ENCODE data around the gene GPR22. TPM values are rescaled to one million over a fixed set of nuclear protein-coding genes. Genes with fewer than 3 reads are reported as not detected.

GPR22 gene
- total RNA-seq, 4 donors from 2014 or later = not detected

GRCh38 chr7:107474104-107474521 is 4.3 kb downstream of the GPR22 start:
- no peak for TF ChIP-seq CTCF (IDR thresholded peaks at IDR 0.05)
- no peak for TF ChIP-seq POLR2A (IDR thresholded peaks at IDR 0.05)
- Histone ChIP-seq H3K4me1 (no peaks in the 10 kb centered on the region), H3K36me3 (no peaks in the 10 kb centered on the region), H3K4me3 (no peak overlapping the region), H3K27me3 (no peaks in the 10 kb centered on the region), H3K27ac (no peak overlapping the region), H3K9me3 (no peaks in the 10 kb centered on the region)
- 84 to 92% methylated on average over 5 of the region's 5 CpGs for WGBS, 2 donors
- no peak for DNase-seq
- intact Hi-C loops (cut with DNase I) = no loop called here

GRCh38 chr7:107479303-107479702 is 9.4 kb downstream of the GPR22 start:
- no peaks in the 10 kb centered on the region for H3K9me3 ChIP-seq
- WGBS, 2 donors = 84 to 87% methylated on average over 2 of the region's 2 CpGs
- no peak overlapping the region for H3K4me3 ChIP-seq
- DNase-seq = no peak
- no peaks in the 10 kb centered on the region for H3K27me3 ChIP-seq
- intact Hi-C loops (cut with DNase I) = no loop called here
- H3K36me3 ChIP-seq = no peaks in the 10 kb centered on the region
- no peaks in the 10 kb centered on the region for H3K4me1 ChIP-seq
- TF ChIP-seq POLR2A (IDR thresholded peaks at IDR 0.05) (no peak), CTCF (IDR thresholded peaks at IDR 0.05) (no peak)
- no peak overlapping the region for H3K27ac ChIP-seq

GRCh38 chr7:107480932-107481331 is 11.1 kb downstream of the GPR22 start:
- DNase-seq = no peak
- Histone ChIP-seq H3K27me3 (no peaks in the 10 kb centered on the region), H3K9me3 (no peaks in the 10 kb centered on the region), H3K27ac (no peak overlapping the region), H3K4me3 (no peak overlapping the region), H3K36me3 (no peaks in the 10 kb centered on the region), H3K4me1 (no peaks in the 10 kb centered on the region)
- intact Hi-C loops (cut with DNase I) = no loop called here
- TF ChIP-seq CTCF (IDR thresholded peaks at IDR 0.05) = no peak
- TF ChIP-seq POLR2A (IDR thresholded peaks at IDR 0.05) = no peak
- WGBS, 2 donors = 88 to 89% methylated on average over 3 of the region's 3 CpGs

GRCh38 chr7:107482571-107482970 is 12.7 kb downstream of the GPR22 start:
- Histone ChIP-seq H3K4me1 (no peaks in the 10 kb centered on the region), H3K4me3 (no peak overlapping the region), H3K36me3 (no peaks in the 10 kb centered on the region), H3K27ac (no peak overlapping the region), H3K27me3 (no peaks in the 10 kb centered on the region), H3K9me3 (no peaks in the 10 kb centered on the region)
- intact Hi-C loops (cut with DNase I) = no loop called here
- WGBS, 2 donors = 95 to 97% methylated on average over 1 of the region's 1 CpG
- DNase-seq = no peak
- TF ChIP-seq CTCF (IDR thresholded peaks at IDR 0.05) = no peak
- no peak for TF ChIP-seq POLR2A (IDR thresholded peaks at IDR 0.05)

GRCh38 chr7:107486041-107486440 is 16.2 kb downstream of the GPR22 start:
- no peak overlapping the region for H3K4me3 ChIP-seq
- no peak overlapping the region for H3K27ac ChIP-seq
- no peaks in the 10 kb centered on the region for H3K9me3 ChIP-seq
- no peaks in the 10 kb centered on the region for H3K4me1 ChIP-seq
- no peaks in the 10 kb centered on the region for H3K27me3 ChIP-seq
- TF ChIP-seq POLR2A (IDR thresholded peaks at IDR 0.05) (no peak), CTCF (IDR thresholded peaks at IDR 0.05) (no peak)
- H3K36me3 ChIP-seq = no peaks in the 10 kb centered on the region
- intact Hi-C loops (cut with DNase I) = no loop called here
- 81% methylated on average over 3 of the region's 3 CpGs for WGBS, 2 donors
- DNase-seq = no peak
